IMR-90 (cell line): ENCODE measurements around the gene SLC6A4. TPM values are rescaled to one million over a fixed set of nuclear protein-coding genes. Genes with fewer than 3 reads are reported as not detected.

Experiments
- ATAC-seq: fragments of 200-7000 bp; cut with Tn5 transposase; 2 replicates; pipeline ENCODE4 v1.9.1; 2020; ENCODE audit warnings: low read depth, mild to moderate bottlenecking, moderate library complexity
- BruUV-seq: library from RNA; stranded (reverse); fragments of 400-500 nt; replicated peaks from 2 replicates; lab custom pipeline; 2021; lab: Mats Ljungman, UMichigan
- CTCF ChIA-PET: fragments of 300-600 bp; formaldehyde crosslinking; extraction: SDS; loops from one replicate; lab custom pipeline; 2021; ENCODE audit warnings: antibody characterized with exemption; lab: Yijun Ruan, JAX
- POLR2A ChIA-PET: fragments of 300-600 bp; sonication (Branson Sonifier 250); formaldehyde crosslinking; loops from one replicate; lab custom pipeline; 2022; ENCODE audit warnings: antibody characterized with exemption; ENCODE audit not compliant: unreplicated experiment; lab: Charles Lee
- DNase-seq: peaks from one replicate; pipeline ENCODE4 v3.0.0; 2013
- H2AFZ ChIP-seq: replicated peaks from 2 replicates; pipeline ENCODE3; 2013; ENCODE audit warnings: low read length, mild to moderate bottlenecking; ENCODE audit not compliant: poor library complexity
- H2AK5ac ChIP-seq: 2 replicates; pipeline ENCODE4 v1.6.1; 2013; ENCODE audit warnings: low read depth, low read length, inconsistent platforms
- H2AK9ac ChIP-seq: replicated peaks from 2 replicates; pipeline ENCODE3; 2013; ENCODE audit warnings: mild to moderate bottlenecking, low read depth, low read length, moderate library complexity; ENCODE audit not compliant: poor library complexity
- H2BK120ac ChIP-seq: 2 replicates; pipeline ENCODE4 v1.6.1; 2013; ENCODE audit warnings: low read depth, low read length, inconsistent platforms
- H2BK15ac ChIP-seq: 3 replicates; pipeline ENCODE4 v1.6.1; 2013; ENCODE audit warnings: low read depth, low read length, inconsistent platforms
- H2BK20ac ChIP-seq: 2 replicates; pipeline ENCODE4 v1.6.1; 2013; ENCODE audit warnings: low read depth, mild to moderate bottlenecking, inconsistent platforms, low read length, moderate library complexity
- H2BK5ac ChIP-seq: 2 replicates; pipeline ENCODE4 v1.6.1; 2013; ENCODE audit warnings: mild to moderate bottlenecking, low read depth, low read length, inconsistent platforms; ENCODE audit not compliant: poor library complexity, severe bottlenecking
- H3K14ac ChIP-seq: replicated peaks from 2 replicates; pipeline ENCODE4 v1.6.1; 2013; ENCODE audit warnings: low read depth, low read length, inconsistent platforms
- H3K18ac ChIP-seq: 2 replicates; pipeline ENCODE4 v1.6.1; 2013; ENCODE audit warnings: low read depth, low read length, control low read depth
- H3K23ac ChIP-seq: 2 replicates; pipeline ENCODE4 v1.6.1; 2013; ENCODE audit warnings: low read depth, low read length, inconsistent platforms
- H3K27ac ChIP-seq: 2 replicates; pipeline ENCODE4 v1.5.1; 2013; ENCODE audit warnings: mild to moderate bottlenecking, control low read depth, low read length; ENCODE audit not compliant: insufficient read depth
- H3K27me3 ChIP-seq: 2 replicates; pipeline ENCODE4 v1.6.1; 2013; ENCODE audit warnings: low read length; ENCODE audit not compliant: control insufficient read depth, insufficient read depth
- H3K36me3 ChIP-seq: 2 replicates; pipeline ENCODE4 v1.6.1; 2013; ENCODE audit warnings: low read length, mixed read lengths; ENCODE audit not compliant: control insufficient read depth, insufficient read depth
- H3K4ac ChIP-seq: 2 replicates; pipeline ENCODE4 v1.6.1; 2013; ENCODE audit warnings: low read depth, low read length, inconsistent platforms
- H3K4me1 ChIP-seq: 2 replicates; pipeline ENCODE4 v1.6.1; 2013; ENCODE audit warnings: low read length, mixed read lengths; ENCODE audit not compliant: control insufficient read depth, insufficient read depth
- H3K4me2 ChIP-seq: 2 replicates; pipeline ENCODE4 v1.6.1; 2013; ENCODE audit warnings: low read depth, mild to moderate bottlenecking, control low read depth, low read length, moderate library complexity
- H3K4me3 ChIP-seq: 2 replicates; pipeline ENCODE4 v1.5.1; 2013; ENCODE audit warnings: low read depth, mild to moderate bottlenecking, control low read depth, low read length, moderate library complexity; ENCODE audit not compliant: insufficient read depth
- H3K56ac ChIP-seq: 2 replicates; pipeline ENCODE4 v1.6.1; 2013; ENCODE audit warnings: low read length, inconsistent platforms; ENCODE audit not compliant: insufficient read depth; ENCODE audit errors: extremely low read depth
- H3K79me1 ChIP-seq, 2 experiments: 2 replicates each; pipeline ENCODE4 v1.6.1; 2013; ENCODE audit warnings: low read length in 2 of 2, inconsistent platforms in 1 of 2, low read depth in 1 of 2
- H3K9ac ChIP-seq: 2 replicates; pipeline ENCODE4 v1.6.1; 2013; ENCODE audit warnings: low read depth, low read length, control low read depth
- H3K9me1 ChIP-seq: 2 replicates; pipeline ENCODE4 v1.6.1; 2013; ENCODE audit warnings: low read length, inconsistent platforms; ENCODE audit not compliant: insufficient read depth
- H3K9me3 ChIP-seq: 2 replicates; pipeline ENCODE4 v1.6.1; 2013; ENCODE audit warnings: low read length; ENCODE audit not compliant: control insufficient read depth, insufficient read depth
- H4K20me1 ChIP-seq: 2 replicates; pipeline ENCODE4 v1.6.1; 2013; ENCODE audit warnings: low read length, inconsistent platforms; ENCODE audit not compliant: insufficient read depth
- H4K5ac ChIP-seq: 2 replicates; pipeline ENCODE4 v1.6.1; 2013; ENCODE audit warnings: mild to moderate bottlenecking, low read depth, low read length, control low read depth
- H4K8ac ChIP-seq, 2 experiments: 2 replicates each; pipeline ENCODE4 v1.6.1; 2013; ENCODE audit warnings: low read depth in 2 of 2, low read length in 2 of 2, control low read depth in 1 of 2, inconsistent platforms in 1 of 2
- H4K91ac ChIP-seq: 2 replicates; pipeline ENCODE4 v1.6.1; 2013; ENCODE audit warnings: low read depth, low read length, inconsistent platforms; ENCODE audit not compliant: insufficient read depth
- BHLHE40 ChIP-seq: fragments of 150-350 bp; IDR thresholded peaks from 2 replicates; pipeline ENCODE4 v1.6.1; 2016; ENCODE audit warnings: mild to moderate bottlenecking, low read depth, low read length
- CEBPB ChIP-seq: IDR thresholded peaks from 2 replicates; pipeline ENCODE4 v1.6.1; 2012; ENCODE audit warnings: low read depth, low read length, improper control_type of control experiment
- CHD1 ChIP-seq: IDR thresholded peaks from 2 replicates; pipeline ENCODE4 v1.6.1; 2012; ENCODE audit warnings: low read depth, low read length, improper control_type of control experiment
- CTCF ChIP-seq: conservative IDR thresholded peaks from 2 replicates; pipeline ENCODE4 v1.5.1; 2012; ENCODE audit warnings: mild to moderate bottlenecking, low read depth, low read length, improper control_type of control experiment
- FOS ChIP-seq: fragments of 150-350 bp; IDR thresholded peaks from 2 replicates; pipeline ENCODE4 v1.6.1; 2016; ENCODE audit warnings: low read depth, low read length
- MAFK ChIP-seq: IDR thresholded peaks from 2 replicates; pipeline ENCODE4 v1.6.1; 2012; ENCODE audit warnings: low read depth, low read length, improper control_type of control experiment
- MAZ ChIP-seq: IDR thresholded peaks from 2 replicates; pipeline ENCODE4 v1.6.1; 2012; ENCODE audit warnings: low read depth, mild to moderate bottlenecking, low read length, improper control_type of control experiment, moderate library complexity, borderline replicate concordance
- MXI1 ChIP-seq: IDR thresholded peaks from 2 replicates; pipeline ENCODE4 v1.6.1; 2012; ENCODE audit warnings: low read depth, mild to moderate bottlenecking, low read length, moderate library complexity, borderline replicate concordance
- NFE2L2 ChIP-seq: fragments of 150-350 bp; IDR thresholded peaks from 2 replicates; pipeline ENCODE4 v1.6.1; 2016; ENCODE audit warnings: low read depth, mild to moderate bottlenecking, low read length
- POLR2A ChIP-seq: IDR thresholded peaks from 2 replicates; pipeline ENCODE4 v1.6.1; 2012; ENCODE audit warnings: mild to moderate bottlenecking, low read depth, low read length
- RAD21 ChIP-seq: IDR thresholded peaks from 2 replicates; pipeline ENCODE4 v1.6.1; 2012; ENCODE audit warnings: low read length, improper control_type of control experiment
- RCOR1 ChIP-seq: IDR thresholded peaks from 2 replicates; pipeline ENCODE4 v1.6.1; 2012; ENCODE audit warnings: mild to moderate bottlenecking, low read length, improper control_type of control experiment; ENCODE audit not compliant: insufficient replicate concordance
- RFX5 ChIP-seq: IDR thresholded peaks from 2 replicates; pipeline ENCODE4 v1.8.0; 2012; ENCODE audit warnings: low read depth, mild to moderate bottlenecking, low read length, moderate library complexity
- SMC3 ChIP-seq: fragments of 150-350 bp; IDR thresholded peaks from 2 replicates; pipeline ENCODE4 v1.6.1; 2016; ENCODE audit warnings: low read depth, mild to moderate bottlenecking, antibody characterized with exemption, low read length, moderate library complexity
- WGBS, 2 experiments: methylation state at CpG; one replicate each; pipeline versions ENCODE4 v1.1.5 to v1.1.7; 2013; ENCODE audit warnings: missing lambda C conversion rate in 2 of 2; ENCODE audit not compliant: insufficient read length in 1 of 2; ENCODE audit errors: extremely low coverage in 2 of 2; 5-methylcytosine and 5-hydroxymethylcytosine counted together
- dilution Hi-C: fragments of 300-500 bp; cut with HindIII; formaldehyde crosslinking; loops from one replicate; pipeline ENCODE4 v1.14.3; 2018; ENCODE audit warnings: low sequenced_read_pairs; ENCODE audit not compliant: unreplicated experiment
- in situ Hi-C: fragments of 300-500 bp; cut with MboI; formaldehyde crosslinking; loops from 3 replicates; pipeline ENCODE4 v1.14.3; 2019; ENCODE audit warnings: low sequenced_read_pairs, inconsistent platforms, mixed read lengths
- intact Hi-C: fragments of 100-400 bp; cut with micrococcal nuclease; formaldehyde crosslinking; loops from 2 replicates; pipeline ENCODE4 v1.10.0; 2022
- polyA plus RNA-seq, 3 experiments: library from polyadenylated mRNA; depleted of rRNA; stranded (reverse); fragments of >200 nt; gene quantifications; 2 replicates each; pipeline ENCODE4 v1.2.3, GENCODE V29; 2012; ENCODE audit warnings: low replicate concordance in 1 of 3
- total RNA-seq: library from RNA; depleted of rRNA; stranded (reverse); fragments of >200 nt; gene quantifications from 2 replicates; pipeline ENCODE4 v1.2.3, GENCODE V29; 2012
- TF ChIP-seq, protein P1 (sequence below): fragments of 150-350 bp; IDR thresholded peaks from 2 replicates; pipeline ENCODE4 v1.6.1; 2017; ENCODE audit warnings: mild to moderate bottlenecking, antibody characterized with exemption, low read length, low read depth
- TF ChIP-seq, protein P2 (sequence below): fragments of 150-350 bp; IDR thresholded peaks from 2 replicates; pipeline ENCODE4 v1.6.1; 2016; ENCODE audit warnings: low read depth, mild to moderate bottlenecking, low read length, moderate library complexity, borderline replicate concordance

SLC6A4 gene
- total and polyA plus RNA-seq, 2 of the 4 experiments (the other 2 are of a cell fraction) = under 0.01 TPM; not detected in 1

GRCh38 chr17:30219315-30219714, 16.2 kb downstream of the SLC6A4 start:
- Histone ChIP-seq H2BK120ac (no peak overlapping the region), H2BK20ac (no peak overlapping the region), H2AK9ac (no peak overlapping the region), H3K9ac (no peak overlapping the region), H2AFZ (no peak overlapping the region), H3K4me2 (no peak overlapping the region), H3K4me3 (no peak overlapping the region), H3K79me1 (no peaks in the 10 kb centered on the region), H3K4ac (no peak overlapping the region), H4K20me1 (no peaks in the 10 kb centered on the region), H2AK5ac (no peak overlapping the region), H3K23ac (no peak overlapping the region), H3K18ac (no peak overlapping the region), H3K9me1 (no peaks in the 10 kb centered on the region), H3K27me3 (peaks cover 39% of the 10 kb centered on the region), H4K91ac (no peak overlapping the region), H2BK15ac (no peak overlapping the region), H2BK5ac (no peak overlapping the region), H4K8ac (no peak overlapping the region), H3K9me3 (no peaks in the 10 kb centered on the region), H3K14ac (no peak overlapping the region), H3K4me1 (no peaks in the 10 kb centered on the region), H4K5ac (no peak overlapping the region), H3K27ac (no peak overlapping the region), H3K36me3 (no peaks in the 10 kb centered on the region), H3K56ac (no peak overlapping the region)
- no TSS peak for BruUV-seq
- in situ Hi-C loops (no loop called here), dilution Hi-C loops (no loop called here), intact Hi-C loops (no loop called here)
- POLR2A ChIA-PET = no interaction called here
- WGBS, 2 experiments = 63% methylated on average over 1 of the region's 4 CpGs; no CpG with 5 or more reads in 1 of the 2 experiments
- DNase-seq = no peak
- ATAC-seq = no peak
- CTCF ChIA-PET = no interaction called here
- TF ChIP-seq FOS = no peak
- TF ChIP-seq SMC3 = no peak
- no peak for TF ChIP-seq POLR2A
- TF ChIP-seq BHLHE40 = no peak
- TF ChIP-seq, protein P1, sequence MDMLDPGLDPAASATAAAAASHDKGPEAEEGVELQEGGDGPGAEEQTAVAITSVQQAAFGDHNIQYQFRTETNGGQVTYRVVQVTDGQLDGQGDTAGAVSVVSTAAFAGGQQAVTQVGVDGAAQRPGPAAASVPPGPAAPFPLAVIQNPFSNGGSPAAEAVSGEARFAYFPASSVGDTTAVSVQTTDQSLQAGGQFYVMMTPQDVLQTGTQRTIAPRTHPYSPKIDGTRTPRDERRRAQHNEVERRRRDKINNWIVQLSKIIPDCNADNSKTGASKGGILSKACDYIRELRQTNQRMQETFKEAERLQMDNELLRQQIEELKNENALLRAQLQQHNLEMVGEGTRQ = no peak
- no peak for TF ChIP-seq CHD1
- no peak for TF ChIP-seq RAD21
- no peak for TF ChIP-seq RCOR1
- no peak for TF ChIP-seq MAFK
- no peak for TF ChIP-seq MAZ
- no peak for TF ChIP-seq NFE2L2
- no peak for TF ChIP-seq RFX5
- no peak for TF ChIP-seq CTCF
- TF ChIP-seq CEBPB = no peak
- no peak for TF ChIP-seq MXI1
- TF ChIP-seq, protein P2, sequence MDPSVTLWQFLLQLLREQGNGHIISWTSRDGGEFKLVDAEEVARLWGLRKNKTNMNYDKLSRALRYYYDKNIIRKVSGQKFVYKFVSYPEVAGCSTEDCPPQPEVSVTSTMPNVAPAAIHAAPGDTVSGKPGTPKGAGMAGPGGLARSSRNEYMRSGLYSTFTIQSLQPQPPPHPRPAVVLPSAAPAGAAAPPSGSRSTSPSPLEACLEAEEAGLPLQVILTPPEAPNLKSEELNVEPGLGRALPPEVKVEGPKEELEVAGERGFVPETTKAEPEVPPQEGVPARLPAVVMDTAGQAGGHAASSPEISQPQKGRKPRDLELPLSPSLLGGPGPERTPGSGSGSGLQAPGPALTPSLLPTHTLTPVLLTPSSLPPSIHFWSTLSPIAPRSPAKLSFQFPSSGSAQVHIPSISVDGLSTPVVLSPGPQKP = no peak
